ENCODE measurements around the gene UST. TPM values are rescaled to one million over a fixed set of nuclear protein-coding genes. Genes with fewer than 3 reads are reported as not detected.

Gene UST
- total RNA-seq, 2 experiments from 2014 or later: 1.2 to 1.5 TPM

DNA sequence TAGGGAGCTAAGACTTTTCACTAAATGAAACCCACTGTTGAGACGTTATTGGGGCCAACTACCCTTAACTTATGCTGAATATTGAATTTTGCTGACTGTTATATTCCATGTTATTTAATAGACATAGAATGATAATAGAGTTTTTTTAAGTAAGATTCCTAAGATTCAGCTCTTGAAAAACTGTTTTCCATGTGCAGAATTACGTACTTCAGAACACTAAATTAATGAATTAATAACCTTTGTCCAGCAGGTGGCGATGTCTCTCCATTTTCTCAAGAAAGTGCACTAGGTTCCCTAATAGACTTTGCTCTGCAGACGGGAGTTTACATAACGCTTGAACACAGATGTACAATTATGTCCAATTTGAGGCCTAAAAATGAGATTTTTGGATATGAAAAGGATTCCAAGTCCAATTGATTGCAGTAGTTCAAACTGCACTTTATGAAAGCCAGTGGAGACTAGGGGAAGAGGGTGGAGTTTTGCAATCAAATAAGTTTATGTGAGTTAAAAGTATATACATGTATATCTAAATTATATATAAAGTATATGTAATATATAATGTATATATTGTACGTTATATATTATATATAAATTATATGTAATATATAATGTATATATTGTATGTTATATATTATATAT lies 282.1 kb downstream of the UST start:
- ATAC-seq (no peak), DNase-seq (peak; percentile 74)
- peak overlapping the region; percentile 10 for H3K4me3 Mint-ChIP-seq
- no peak overlapping the region for H3K27ac Mint-ChIP-seq
- peaks cover 5% of the 10 kb centered on the region for H3K9me3 Mint-ChIP-seq
- no peaks in the 10 kb centered on the region for H3K27me3 Mint-ChIP-seq
- peaks cover 46% of the 10 kb centered on the region for H3K4me1 Mint-ChIP-seq (ENCODE audit: low read depth)
- intact Hi-C loops (cut with micrococcal nuclease): loop anchor here (1.0 kb wide), 1 partner anchor 402 kb away; no protein-coding TSS in a partner anchor
- TF ChIP-seq CTCF (IDR thresholded peaks at IDR 0.05): peak; percentile 78
- CTCF ChIA-PET: interaction anchor here (0.6 to 10.7 kb wide), 62 partner anchors 8 to 508 kb away, joined by 3 to 180 read pairs (median 4); partner anchors contain the start of gene ZC3H12D
- POLR2A ChIA-PET: interaction anchor here (0.7 to 0.8 kb wide), 2 partner anchors 49 to 403 kb away, joined by 3 to 4 read pairs; no protein-coding TSS in a partner anchor
- H3K36me3 Mint-ChIP-seq (ENCODE audit: low read depth): peaks cover 10% of the 10 kb centered on the region

DNA sequence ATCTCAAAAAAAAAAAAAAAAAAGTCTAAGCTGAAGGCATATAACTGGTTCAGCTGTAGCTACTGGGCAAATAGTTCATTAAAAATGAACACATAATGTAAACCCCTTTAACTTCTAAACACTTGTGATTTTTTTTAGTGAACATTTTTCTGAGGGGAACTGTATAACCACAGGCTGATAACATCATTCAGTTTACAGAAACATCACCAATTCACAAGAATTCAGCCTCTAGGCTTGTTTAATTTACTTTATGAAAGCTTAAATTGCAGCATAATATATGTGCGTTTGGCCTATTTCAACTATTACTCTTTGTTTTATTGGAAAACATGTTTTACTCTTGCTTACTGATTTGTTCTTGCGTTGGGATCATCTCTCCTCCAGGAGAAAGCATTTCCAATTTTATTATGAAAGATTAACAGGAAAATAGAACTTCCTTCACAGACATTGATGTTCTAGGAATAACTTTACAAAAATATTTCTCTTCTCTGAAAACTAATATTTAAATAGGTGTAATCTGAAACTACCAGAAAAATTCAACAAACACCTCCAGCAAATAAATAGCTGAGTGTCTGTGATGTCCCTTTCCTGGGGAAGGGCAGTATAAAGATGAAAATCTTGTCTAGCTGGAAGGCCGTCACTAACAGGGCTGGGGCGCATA lies 284.5 kb downstream of the UST start:
- ATAC-seq (no peak), DNase-seq (no peak)
- no peaks in the 10 kb centered on the region for H3K27me3 Mint-ChIP-seq
- H3K36me3 Mint-ChIP-seq (ENCODE audit: low read depth): peaks cover 7% of the 10 kb centered on the region
- ChIA-PET POLR2A (interaction anchor here (0.6 to 4.6 kb wide), 15 partner anchors 14 to 482 kb away, joined by 3 to 19 read pairs (median 3); no protein-coding TSS in a partner anchor), CTCF (interaction anchor here (0.7 to 10.7 kb wide), 10 partner anchors 14 to 486 kb away, joined by 3 to 180 read pairs (median 4); no protein-coding TSS in a partner anchor)
- intact Hi-C loops (cut with micrococcal nuclease): loop anchor here (5.0 kb wide), 3 partner anchors 116 to 486 kb away; no protein-coding TSS in a partner anchor
- H3K4me1 Mint-ChIP-seq (ENCODE audit: low read depth): peaks cover 61% of the 10 kb centered on the region
- H3K4me3 Mint-ChIP-seq: peak overlapping the region; percentile 74
- peak overlapping the region; percentile 91 for H3K27ac Mint-ChIP-seq
- peaks cover 3% of the 10 kb centered on the region for H3K9me3 Mint-ChIP-seq
- no peak for TF ChIP-seq CTCF (IDR thresholded peaks at IDR 0.05)

- peak overlapping the region; percentile 74 for H3K4me3 Mint-ChIP-seq
- DNase-seq (peak; percentile 63), ATAC-seq (peak; percentile 48)
- no peaks in the 10 kb centered on the region for H3K9me3 Mint-ChIP-seq
- POLR2A ChIA-PET: interaction anchor here (0.7 to 4.6 kb wide), 22 partner anchors 13 to 481 kb away, joined by 3 to 19 read pairs (median 3); no protein-coding TSS in a partner anchor
- intact Hi-C loops (cut with micrococcal nuclease): loop anchor here (2.0 to 5.0 kb wide), 4 partner anchors 45 to 485 kb away; no protein-coding TSS in a partner anchor
- peak overlapping the region; percentile 91 for H3K27ac Mint-ChIP-seq
- H3K27me3 Mint-ChIP-seq: no peaks in the 10 kb centered on the region
- H3K36me3 Mint-ChIP-seq (ENCODE audit: low read depth): peaks cover 3% of the 10 kb centered on the region
- peaks cover 61% of the 10 kb centered on the region for H3K4me1 Mint-ChIP-seq (ENCODE audit: low read depth)
- TF ChIP-seq CTCF (IDR thresholded peaks at IDR 0.05): no peak
- CTCF ChIA-PET: interaction anchor here (1.0 to 10.7 kb wide), 16 partner anchors 13 to 485 kb away, joined by 3 to 180 read pairs (median 4); no protein-coding TSS in a partner anchor
These were observed 285.2 kb downstream of the UST start for GRCh38 chr6:149031859-149032598.

DNA sequence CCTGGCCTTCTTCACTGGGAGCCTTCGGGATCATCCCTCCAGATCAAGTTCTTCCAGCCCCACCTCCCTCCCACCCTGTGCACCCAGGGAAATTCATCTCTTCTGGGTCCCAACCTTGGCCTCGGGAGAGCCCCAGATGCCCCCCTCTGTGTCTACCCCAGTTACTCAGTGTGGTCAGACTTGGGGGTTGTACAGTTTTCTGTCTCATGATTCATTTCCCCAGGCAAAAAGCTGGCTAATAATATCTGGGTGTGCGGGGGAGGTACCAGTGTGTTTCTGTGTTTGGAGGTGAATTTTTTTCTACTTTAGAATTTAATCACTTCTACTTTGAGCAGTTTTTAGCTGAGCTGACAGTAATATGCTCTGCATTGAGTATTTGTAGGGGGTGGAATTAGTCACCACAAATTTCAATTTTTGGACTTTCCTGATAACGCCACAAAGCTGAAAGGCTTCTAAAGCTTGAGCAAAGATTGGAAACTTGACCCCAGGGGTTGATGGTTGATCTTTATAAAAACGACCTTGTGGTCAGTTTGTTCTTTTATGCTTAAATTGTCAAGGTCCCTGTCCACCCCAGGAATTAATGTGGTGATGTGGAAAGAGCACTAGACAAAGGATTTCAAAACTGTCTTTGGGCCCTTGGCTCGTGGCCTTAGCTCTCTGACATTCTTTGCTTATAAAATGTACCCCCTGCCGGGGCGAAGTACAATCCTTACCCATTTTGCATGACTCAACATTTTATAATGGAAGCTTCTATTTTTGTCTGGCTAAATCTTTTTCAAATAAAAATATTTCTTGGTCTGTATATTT lies 286.0 kb downstream of the UST start:
- Mint-ChIP-seq H3K27me3 (no peaks in the 10 kb centered on the region), H3K4me3 (peak overlapping the region; percentile 74), H3K27ac (peak overlapping the region; percentile 91), H3K9me3 (no peaks in the 10 kb centered on the region), H3K4me1 (ENCODE audit: low read depth) (peaks cover 61% of the 10 kb centered on the region), H3K36me3 (ENCODE audit: low read depth) (no peaks in the 10 kb centered on the region)
- peak; percentile 85 for ATAC-seq
- ChIA-PET CTCF (interaction anchor here (0.8 to 10.7 kb wide), 15 partner anchors 8 to 484 kb away, joined by 3 to 180 read pairs (median 4); no protein-coding TSS in a partner anchor), POLR2A (interaction anchor here (0.8 to 4.6 kb wide), 22 partner anchors 12 to 464 kb away, joined by 3 to 19 read pairs (median 3); partner anchors contain the start of gene TAB2)
- intact Hi-C loops (cut with micrococcal nuclease): loop anchor here (2.0 to 5.0 kb wide), 4 partner anchors 44 to 484 kb away; no protein-coding TSS in a partner anchor
- no peak for TF ChIP-seq CTCF (IDR thresholded peaks at IDR 0.05)
- DNase-seq: peak; percentile 87

All from activated CD8-positive, alpha-beta T cell treated with anti-CD3 and anti-CD28 coated beads for 36 hours (primary cell).